OCI-LY1 (cell line): ENCODE results near the gene DOCK1.

Source experiments
- EZH2 ChIP-seq: fragments of 200-600 bp; sonication (generic), shearing (Covaris generic); IDR thresholded peaks from 2 replicates; pipeline ENCODE4 v1.8.0; 2017; ENCODE audit warnings: borderline replicate concordance, mixed run types, mild to moderate bottlenecking, antibody characterized with exemption, low read length, moderate library complexity, mixed read lengths
- TF ChIP-seq, protein P1 (sequence below): fragments of 200-600 bp; sonication (generic), shearing (Covaris generic); IDR thresholded peaks from 2 replicates; pipeline ENCODE4 v1.5.1; 2017; ENCODE audit warnings: mild to moderate bottlenecking, antibody characterized with exemption, low read length, moderate library complexity, mixed read lengths

DNA sequence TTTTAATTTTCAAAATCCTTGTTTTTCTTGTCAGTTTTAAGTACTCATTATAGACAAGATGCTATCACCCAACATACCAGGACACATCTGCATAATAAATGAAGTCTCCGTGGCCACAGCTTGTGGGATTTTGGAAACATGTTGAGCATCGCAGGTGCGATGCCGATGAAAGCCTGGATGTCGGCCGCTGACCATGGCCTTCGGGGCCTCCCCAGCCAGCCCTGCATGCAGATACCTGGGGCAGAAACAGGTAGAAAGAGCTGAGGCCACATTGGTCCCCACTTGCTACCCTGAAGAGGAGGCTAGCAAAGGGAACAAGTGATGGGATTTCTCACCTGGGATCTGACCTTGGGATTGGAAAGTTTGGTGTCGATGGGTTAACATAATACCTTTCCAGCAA lies 123.8 kb downstream of the DOCK1 start:
- TF ChIP-seq, protein P1, sequence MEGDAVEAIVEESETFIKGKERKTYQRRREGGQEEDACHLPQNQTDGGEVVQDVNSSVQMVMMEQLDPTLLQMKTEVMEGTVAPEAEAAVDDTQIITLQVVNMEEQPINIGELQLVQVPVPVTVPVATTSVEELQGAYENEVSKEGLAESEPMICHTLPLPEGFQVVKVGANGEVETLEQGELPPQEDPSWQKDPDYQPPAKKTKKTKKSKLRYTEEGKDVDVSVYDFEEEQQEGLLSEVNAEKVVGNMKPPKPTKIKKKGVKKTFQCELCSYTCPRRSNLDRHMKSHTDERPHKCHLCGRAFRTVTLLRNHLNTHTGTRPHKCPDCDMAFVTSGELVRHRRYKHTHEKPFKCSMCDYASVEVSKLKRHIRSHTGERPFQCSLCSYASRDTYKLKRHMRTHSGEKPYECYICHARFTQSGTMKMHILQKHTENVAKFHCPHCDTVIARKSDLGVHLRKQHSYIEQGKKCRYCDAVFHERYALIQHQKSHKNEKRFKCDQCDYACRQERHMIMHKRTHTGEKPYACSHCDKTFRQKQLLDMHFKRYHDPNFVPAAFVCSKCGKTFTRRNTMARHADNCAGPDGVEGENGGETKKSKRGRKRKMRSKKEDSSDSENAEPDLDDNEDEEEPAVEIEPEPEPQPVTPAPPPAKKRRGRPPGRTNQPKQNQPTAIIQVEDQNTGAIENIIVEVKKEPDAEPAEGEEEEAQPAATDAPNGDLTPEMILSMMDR, result no peak
- no peak for TF ChIP-seq EZH2
